Activated CD4-positive, alpha-beta memory T cell treated with anti-CD3 and anti-CD28 coated beads for 36 hours (primary cell): ENCODE measurements around the gene YIF1B. TPM values are rescaled to one million over a fixed set of nuclear protein-coding genes. Genes with fewer than 3 reads are reported as not detected.
"Not testable (repeated sequence)": the region's sequence is repeated elsewhere in the genome, so short reads cannot be mapped to it uniquely, and the experiment has no call there.

Source experiments
- CTCF ChIA-PET: fragments of 350-600 bp; sonication (Branson Sonifier 250); formaldehyde crosslinking; loops from one replicate; lab custom pipeline; 2021; ENCODE audit warnings: antibody characterized with exemption, inconsistent platforms; lab: Charles Lee
- POLR2A ChIA-PET: fragments of 350-600 bp; sonication (Branson Sonifier 250); formaldehyde crosslinking; loops from one replicate; lab custom pipeline; 2021; ENCODE audit warnings: antibody characterized with exemption; lab: Charles Lee
- DNase-seq: peaks from one replicate; pipeline ENCODE4 v3.0.0-alpha.2; 2020
- H3K27ac Mint-ChIP-seq: one replicate; pipeline ENCODE4 v1.8.0; 2021; ENCODE audit warnings: mixed read lengths
- H3K27me3 Mint-ChIP-seq: one replicate; pipeline ENCODE4 v1.8.0; 2021; ENCODE audit warnings: mixed read lengths
- H3K36me3 Mint-ChIP-seq: one replicate; pipeline ENCODE4 v1.8.0; 2021; ENCODE audit warnings: mixed read lengths
- H3K4me1 Mint-ChIP-seq: one replicate; pipeline ENCODE4 v1.8.0; 2021; ENCODE audit warnings: low read depth, mixed read lengths
- H3K4me3 Mint-ChIP-seq: one replicate; pipeline ENCODE4 v1.8.0; 2021; ENCODE audit warnings: mild to moderate bottlenecking, mixed read lengths
- H3K9me3 Mint-ChIP-seq: one replicate; pipeline ENCODE4 v1.8.0; 2021; ENCODE audit warnings: mixed read lengths
- intact Hi-C: fragments of 100-400 bp; cut with micrococcal nuclease; formaldehyde crosslinking; loops from one replicate; pipeline ENCODE4 v1.15.1; 2023
- total RNA-seq, 2 experiments: library from RNA; stranded (reverse); gene quantifications; one replicate each; pipeline ENCODE4 v1.2.3, GENCODE V29; 2021

YIF1B gene, protein sequence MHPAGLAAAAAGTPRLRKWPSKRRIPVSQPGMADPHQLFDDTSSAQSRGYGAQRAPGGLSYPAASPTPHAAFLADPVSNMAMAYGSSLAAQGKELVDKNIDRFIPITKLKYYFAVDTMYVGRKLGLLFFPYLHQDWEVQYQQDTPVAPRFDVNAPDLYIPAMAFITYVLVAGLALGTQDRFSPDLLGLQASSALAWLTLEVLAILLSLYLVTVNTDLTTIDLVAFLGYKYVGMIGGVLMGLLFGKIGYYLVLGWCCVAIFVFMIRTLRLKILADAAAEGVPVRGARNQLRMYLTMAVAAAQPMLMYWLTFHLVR
- 10 to 100 TPM; 79.7 to 82.3 TPM for total RNA-seq

DNA sequence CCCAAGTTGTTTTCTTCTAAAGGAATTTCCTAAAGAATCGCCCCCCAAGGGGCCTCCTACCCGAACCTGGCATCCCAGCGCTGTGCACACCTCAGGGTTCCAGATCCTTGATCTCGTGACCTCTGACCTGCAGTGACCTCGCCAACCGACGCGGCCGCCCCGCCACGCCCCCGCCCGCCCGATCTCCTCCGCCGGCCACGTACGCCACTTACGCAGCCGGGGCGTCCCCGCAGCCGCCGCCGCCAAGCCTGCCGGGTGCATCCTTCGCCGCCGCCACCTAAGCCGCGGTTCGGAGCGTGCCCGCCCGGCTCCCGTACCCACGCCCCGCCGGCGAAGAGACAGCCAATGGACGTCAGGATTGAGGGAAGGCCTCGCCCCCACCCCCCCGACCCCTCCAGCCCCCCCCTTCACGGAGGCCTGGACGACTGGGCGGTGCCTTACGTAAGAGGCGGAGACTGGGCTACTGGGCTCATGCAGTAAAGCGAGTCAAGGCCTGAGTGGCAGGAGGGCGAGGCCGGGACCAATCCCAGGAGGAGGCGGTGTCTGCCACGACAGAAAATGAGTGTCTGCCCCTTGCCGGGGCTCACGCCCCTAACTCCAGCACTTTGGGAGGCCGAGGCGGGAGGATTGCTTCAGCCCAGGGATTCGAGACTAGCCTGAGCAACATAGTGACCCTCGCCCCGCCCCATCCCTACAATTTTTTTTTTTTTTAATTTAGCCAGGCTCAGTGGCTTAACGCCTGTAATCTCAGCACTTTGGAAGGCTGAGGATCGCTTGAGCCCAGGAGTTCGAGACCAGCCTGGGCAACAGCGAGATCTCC lies at the start of gene YIF1B:
YIF1B (minus strand) TSS at position 291 of the 820 bp plus-strand sequence; CDS start at position 261, 30 bp downstream.
- intact Hi-C loops = loop anchor here (1.0 to 5.0 kb wide), 7 partner anchors 20 to 539 kb away; partner anchors contain the start of genes GGN, PSMD8, SIPA1L3 and SPINT2
- H3K4me3 Mint-ChIP-seq = peak within 1 kb of the TSS; percentile 83
- no peaks in the 10 kb centered on the region for H3K9me3 Mint-ChIP-seq
- H3K27me3 Mint-ChIP-seq = no peaks in the 10 kb centered on the region
- CTCF ChIA-PET = interaction anchor here (0.9 kb wide), 1 partner anchor 72 kb away, joined by 3 read pairs; no protein-coding TSS in a partner anchor
- no peaks in the 10 kb centered on the region for H3K36me3 Mint-ChIP-seq
- peak; percentile 98 for DNase-seq
- H3K27ac Mint-ChIP-seq = peak within 1 kb of the TSS; percentile 88
- POLR2A ChIA-PET = no interaction called here
- H3K4me1 Mint-ChIP-seq = peaks cover 38% of the 10 kb centered on the region

DNA sequence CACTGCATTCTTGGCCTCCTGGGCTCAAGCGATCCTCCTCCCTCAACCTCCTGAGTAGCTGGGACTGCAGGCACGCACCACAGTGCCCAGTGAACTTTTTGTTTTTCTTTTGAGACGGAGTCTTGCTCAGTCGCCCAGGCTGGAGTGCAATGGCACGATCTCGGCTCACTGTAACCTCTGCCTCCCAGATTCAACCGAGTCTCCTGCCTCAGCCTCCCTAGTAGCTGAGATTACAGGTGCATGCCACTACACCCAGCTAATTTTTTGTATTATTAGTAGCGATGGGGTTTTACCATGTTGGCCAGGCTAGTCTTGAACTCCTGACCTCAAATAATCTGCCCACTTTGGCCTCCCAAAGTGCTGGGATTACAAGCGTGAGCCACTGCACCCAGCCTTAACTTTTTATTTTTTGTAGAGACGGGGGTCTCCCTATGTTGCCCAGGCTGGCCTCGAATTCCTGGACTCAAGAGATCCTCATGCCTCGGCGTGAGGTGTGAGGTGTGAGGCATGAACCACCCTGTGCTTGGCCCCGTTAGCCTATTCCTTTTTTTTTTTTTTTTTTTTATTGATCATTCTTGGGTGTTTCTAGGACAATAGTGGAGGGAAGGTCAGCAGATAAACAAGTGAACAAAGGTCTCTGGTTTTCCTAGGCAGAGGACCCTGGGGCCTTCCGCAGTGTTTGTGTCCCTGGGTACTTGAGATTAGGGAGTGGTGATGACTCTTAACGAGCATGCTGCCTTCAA lies 47.4 kb upstream of the YIF1B start:
- not testable (repeated sequence) for DNase-seq, H3K36me3 Mint-ChIP-seq, H3K27ac Mint-ChIP-seq, H3K9me3 Mint-ChIP-seq, H3K4me1 Mint-ChIP-seq
- Mint-ChIP-seq H3K4me3 (peak overlapping the region; percentile 16), H3K27me3 (peaks cover 12% of the 10 kb centered on the region)
- intact Hi-C loops = loop anchor here (1.0 kb wide), 1 partner anchor 27 kb away; no protein-coding TSS in a partner anchor
- ChIA-PET POLR2A (interaction anchor here (1.3 kb wide), 1 partner anchor 11 kb away, joined by 4 read pairs; the partner anchor contains the start of gene PSMD8), CTCF (interaction anchor here (0.6 to 1.9 kb wide), 2 partner anchors 11 to 27 kb away, joined by 3 to 8 read pairs; partner anchors contain the start of genes CATSPERG and PSMD8)

DNA sequence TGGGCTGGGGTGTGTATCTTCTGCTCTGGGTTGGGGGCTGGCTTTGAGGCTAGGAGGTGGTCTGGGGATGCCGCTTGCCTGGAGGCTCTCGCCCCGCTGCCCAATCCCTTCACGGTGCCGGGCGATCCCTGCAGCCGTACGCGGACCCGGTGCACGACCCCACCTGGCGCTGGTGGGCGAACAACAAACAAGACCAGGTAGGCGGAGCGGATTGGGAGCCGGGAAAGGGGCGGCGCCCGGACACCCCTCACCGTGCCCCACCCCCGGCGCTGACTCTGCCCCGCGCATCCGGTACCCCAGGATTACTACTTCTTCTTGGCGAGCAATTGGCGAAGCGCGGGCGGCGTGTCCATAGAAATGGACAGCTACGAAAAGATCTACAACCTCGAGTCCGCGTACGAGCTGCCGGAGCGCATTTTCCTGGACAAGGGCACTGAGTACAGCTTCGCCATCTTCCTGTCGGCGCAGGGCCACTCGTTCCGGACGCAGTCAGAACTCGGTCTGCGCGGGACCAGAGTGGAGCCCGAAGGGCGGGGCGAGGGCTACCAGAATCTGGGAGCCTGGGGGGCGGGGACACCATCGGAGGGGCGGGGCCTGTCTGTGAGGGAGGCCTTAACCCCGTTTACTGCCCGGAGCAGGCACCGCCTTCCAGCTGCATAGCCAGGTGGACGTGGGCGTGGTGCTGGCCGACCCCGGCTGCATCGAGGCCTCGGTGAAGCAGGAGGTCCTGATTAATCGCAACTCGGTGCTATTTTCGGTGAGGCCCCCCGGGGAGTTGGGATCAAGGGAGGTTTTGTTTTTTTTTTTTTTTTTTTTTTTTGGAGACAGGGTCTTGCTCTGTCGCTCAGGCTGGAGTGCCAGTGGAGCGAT lies 46.6 kb upstream of the YIF1B start:
- intact Hi-C loops = loop anchor here (1.0 kb wide), 1 partner anchor 26 kb away; no protein-coding TSS in a partner anchor
- no peaks in the 10 kb centered on the region for H3K36me3 Mint-ChIP-seq
- ChIA-PET CTCF (interaction anchor here (0.6 to 1.9 kb wide), 4 partner anchors 12 to 119 kb away, joined by 3 to 8 read pairs (median 4); partner anchors contain the start of genes CATSPERG and PSMD8), POLR2A (interaction anchor here (0.9 to 2.1 kb wide), 3 partner anchors 12 to 25 kb away, joined by 3 to 8 read pairs (median 4); partner anchors contain the start of genes GGN and PSMD8)
- peak; percentile 94 for DNase-seq
- H3K27ac Mint-ChIP-seq = peak overlapping the region; percentile 71
- peaks cover 12% of the 10 kb centered on the region for H3K27me3 Mint-ChIP-seq
- H3K9me3 Mint-ChIP-seq = no peaks in the 10 kb centered on the region
- peaks cover 8% of the 10 kb centered on the region for H3K4me1 Mint-ChIP-seq
- peak overlapping the region; percentile 82 for H3K4me3 Mint-ChIP-seq

DNA sequence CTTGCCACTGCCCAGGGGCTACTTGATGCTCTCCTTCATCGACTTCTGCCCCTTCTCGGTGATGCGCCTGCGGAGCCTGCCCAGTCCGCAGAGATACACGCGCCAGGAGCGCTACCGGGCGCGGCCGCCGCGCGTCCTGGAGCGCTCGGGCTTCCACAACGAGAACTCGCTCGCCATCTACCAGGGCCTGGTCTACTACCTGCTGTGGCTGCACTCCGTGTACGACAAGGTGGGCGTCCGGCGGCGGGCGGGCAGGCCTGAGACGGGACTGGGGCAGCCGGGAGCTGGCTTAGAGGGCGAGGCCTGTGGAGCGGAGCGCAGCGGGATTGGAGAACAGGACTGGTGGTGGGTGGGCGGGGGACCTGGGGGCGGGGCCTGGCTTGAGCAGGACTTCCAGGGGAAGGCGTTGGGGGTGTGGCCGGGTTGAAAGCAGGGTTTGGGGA lies 45.9 kb upstream of the YIF1B start:
- CTCF ChIA-PET = interaction anchor here (1.2 to 1.9 kb wide), 3 partner anchors 13 to 118 kb away, joined by 4 to 8 read pairs (median 5); partner anchors contain the start of genes CATSPERG and PSMD8
- peak overlapping the region; percentile 82 for H3K4me3 Mint-ChIP-seq
- intact Hi-C loops = loop anchor here (1.0 kb wide), 1 partner anchor 25 kb away; no protein-coding TSS in a partner anchor
- H3K27ac Mint-ChIP-seq = no peak overlapping the region
- H3K4me1 Mint-ChIP-seq = peaks cover 8% of the 10 kb centered on the region
- no peaks in the 10 kb centered on the region for H3K36me3 Mint-ChIP-seq
- peak; percentile 85 for DNase-seq
- no peaks in the 10 kb centered on the region for H3K9me3 Mint-ChIP-seq
- POLR2A ChIA-PET = interaction anchor here (0.9 to 2.1 kb wide), 4 partner anchors 13 to 126 kb away, joined by 3 to 8 read pairs (median 4); partner anchors contain the start of genes GGN and PSMD8
- H3K27me3 Mint-ChIP-seq = peaks cover 12% of the 10 kb centered on the region

DNA sequence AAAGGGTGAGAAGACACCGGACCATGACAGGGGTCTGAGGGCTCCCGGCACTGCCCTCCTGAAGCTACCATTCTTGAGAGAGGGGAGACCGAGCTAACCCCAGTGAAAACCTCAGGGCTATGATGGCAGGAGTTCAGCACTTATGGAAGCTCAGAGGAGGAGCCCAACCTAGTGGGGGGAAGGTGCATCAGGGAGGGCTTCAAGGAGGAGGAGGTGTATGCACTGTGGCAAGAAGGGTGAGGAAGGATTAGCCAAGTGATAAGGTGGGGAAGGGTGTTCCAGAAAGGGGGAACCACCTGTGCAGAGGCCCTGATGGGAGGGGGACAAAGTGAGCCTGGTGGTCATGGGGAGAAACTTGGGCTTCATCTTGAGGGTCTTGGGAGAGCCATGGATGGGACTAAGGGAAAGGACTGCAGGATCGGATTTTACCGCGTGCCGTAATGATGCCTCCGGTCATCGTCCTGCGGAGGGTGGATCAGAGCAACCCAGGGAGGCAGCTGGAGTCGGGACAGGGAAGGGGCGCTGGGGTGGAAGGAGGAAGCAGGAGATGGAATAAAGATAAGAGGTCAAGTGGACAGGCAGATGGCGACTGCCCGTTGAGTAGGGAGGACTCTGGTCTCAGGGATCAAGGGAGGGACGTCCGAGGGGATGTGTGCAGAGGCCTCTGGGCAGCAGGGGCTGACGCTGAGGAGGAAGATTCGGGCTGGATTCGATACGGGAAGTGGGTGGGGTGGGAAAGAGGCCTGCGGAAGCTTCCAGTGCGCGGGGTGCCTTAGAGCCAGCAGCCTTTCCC lies 45.3 kb upstream of the YIF1B start:
- Mint-ChIP-seq H3K27me3 (peaks cover 12% of the 10 kb centered on the region), H3K36me3 (no peaks in the 10 kb centered on the region), H3K27ac (no peak overlapping the region), H3K4me1 (peaks cover 8% of the 10 kb centered on the region), H3K4me3 (peak overlapping the region; percentile 82), H3K9me3 (no peaks in the 10 kb centered on the region)
- ChIA-PET POLR2A (interaction anchor here (0.9 to 2.3 kb wide), 3 partner anchors 13 to 126 kb away, joined by 3 to 8 read pairs (median 8); partner anchors contain the start of genes GGN and PSMD8), CTCF (interaction anchor here (0.9 to 1.9 kb wide), 4 partner anchors 13 to 118 kb away, joined by 3 to 5 read pairs (median 4); partner anchors contain the start of genes CATSPERG and PSMD8)
- DNase-seq = no peak
- intact Hi-C loops = no loop called here

DNA sequence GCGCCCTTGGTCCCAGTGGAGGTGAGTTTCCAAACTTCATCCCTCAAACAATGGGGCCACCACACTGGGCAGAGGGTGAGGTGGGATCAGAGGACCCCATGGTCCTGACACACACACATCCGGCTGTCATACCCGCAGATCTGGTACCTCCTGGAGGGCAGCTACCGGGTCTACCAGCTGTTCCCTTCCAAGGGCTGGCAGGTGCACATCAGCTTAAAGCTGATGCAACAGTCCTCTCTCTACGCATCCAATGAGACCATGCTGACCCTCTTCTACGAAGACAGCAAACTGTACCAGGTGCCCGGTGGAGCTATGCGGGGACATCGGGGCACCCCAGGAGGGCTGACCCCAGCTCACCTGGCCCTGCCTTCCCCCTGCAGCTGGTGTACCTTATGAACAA lies 44.6 kb upstream of the YIF1B start:
- intact Hi-C loops = no loop called here
- H3K9me3 Mint-ChIP-seq = no peaks in the 10 kb centered on the region

DNA sequence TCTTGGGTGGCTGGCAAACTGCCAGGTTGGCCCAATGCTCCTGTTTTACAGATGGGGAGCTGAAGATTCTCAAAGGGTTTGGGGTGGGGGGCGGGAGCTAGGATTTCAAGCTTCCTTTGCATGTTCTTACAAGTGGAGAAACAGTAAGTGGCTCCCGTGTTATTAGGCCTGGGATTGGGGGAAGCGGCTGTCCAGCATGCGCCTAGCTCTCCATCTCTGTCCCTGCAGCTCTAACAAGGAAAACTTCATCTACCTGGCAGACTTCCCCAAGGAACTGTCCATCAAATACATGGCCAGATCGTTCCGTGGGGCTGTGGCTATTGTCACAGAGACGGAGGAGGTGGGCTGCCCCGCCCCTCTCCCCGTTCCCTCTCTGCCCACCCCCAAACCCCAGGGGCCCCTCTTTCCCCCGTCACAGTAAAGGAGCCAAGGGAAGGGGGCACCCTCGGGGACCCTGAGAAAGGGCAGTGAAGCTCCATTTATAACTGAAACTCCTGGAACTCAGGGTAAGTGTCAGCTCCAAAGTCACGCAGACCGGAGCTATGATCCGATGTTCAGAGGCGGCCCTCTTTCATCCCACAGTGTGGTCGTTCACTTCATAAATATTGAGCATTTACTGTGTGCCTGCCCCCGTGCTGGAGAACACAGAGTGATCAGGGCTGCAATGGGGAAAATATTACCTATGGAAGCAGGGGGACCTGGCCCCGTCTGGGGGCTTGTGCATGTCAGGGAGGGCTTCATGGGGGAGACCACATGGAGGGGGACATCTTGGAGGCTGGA lies 43.7 kb upstream of the YIF1B start:
- no peaks in the 10 kb centered on the region for H3K36me3 Mint-ChIP-seq
- CTCF ChIA-PET = interaction anchor here (0.7 to 0.8 kb wide), 2 partner anchors 15 to 217 kb away, joined by 3 to 4 read pairs; partner anchors contain the start of gene PSMD8
- peaks cover 12% of the 10 kb centered on the region for H3K27me3 Mint-ChIP-seq
- no peak overlapping the region for H3K4me3 Mint-ChIP-seq
- H3K4me1 Mint-ChIP-seq = peaks cover 8% of the 10 kb centered on the region
- H3K27ac Mint-ChIP-seq = no peak overlapping the region
- no peaks in the 10 kb centered on the region for H3K9me3 Mint-ChIP-seq
- intact Hi-C loops = no loop called here
- no peak for DNase-seq
- POLR2A ChIA-PET = interaction anchor here (2.3 kb wide), 1 partner anchor 15 kb away, joined by 8 read pairs; the partner anchor contains the start of gene PSMD8

More for the DNA sequence above, 44.6 kb upstream of the YIF1B start:
- ChIA-PET CTCF (interaction anchor here (0.9 to 1.3 kb wide), 2 partner anchors 14 to 24 kb away, joined by 3 read pairs; partner anchors contain the start of genes CATSPERG and PSMD8), POLR2A (interaction anchor here (2.1 to 2.3 kb wide), 2 partner anchors 14 to 27 kb away, joined by 8 read pairs; partner anchors contain the start of genes GGN and PSMD8)
- no peak for DNase-seq
- Mint-ChIP-seq H3K4me3 (no peak overlapping the region), H3K36me3 (no peaks in the 10 kb centered on the region), H3K4me1 (peaks cover 8% of the 10 kb centered on the region), H3K27me3 (peaks cover 12% of the 10 kb centered on the region), H3K27ac (no peak overlapping the region)

DNA sequence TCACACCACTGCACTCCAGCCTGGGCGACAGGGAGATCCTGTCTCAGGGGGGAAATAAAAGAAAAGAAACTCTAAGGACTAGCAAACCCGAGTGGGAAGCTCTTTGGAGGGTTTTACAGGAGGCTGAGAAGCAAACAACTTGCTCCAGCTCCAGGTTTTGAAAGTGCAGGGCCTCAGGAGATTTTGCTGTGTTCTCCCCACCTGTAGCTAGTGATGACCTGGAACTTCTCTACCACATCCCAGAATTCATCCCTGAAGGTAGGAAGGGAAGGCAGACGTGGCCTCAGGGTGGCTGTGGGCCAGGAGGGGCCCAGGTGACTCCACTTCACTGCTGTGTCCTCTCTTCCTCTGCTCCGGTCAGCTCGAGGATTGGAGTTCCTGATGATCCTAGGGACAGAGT lies 42.3 kb upstream of the YIF1B start:
- no peaks in the 10 kb centered on the region for H3K9me3 Mint-ChIP-seq
- no peaks in the 10 kb centered on the region for H3K36me3 Mint-ChIP-seq
- H3K4me3 Mint-ChIP-seq = no peak overlapping the region
- ChIA-PET CTCF (interaction anchor here (0.6 kb wide), 1 partner anchor 248 kb away, joined by 6 read pairs; no protein-coding TSS in a partner anchor), POLR2A (interaction anchor here (1.1 kb wide), 1 partner anchor 95 kb away, joined by 3 read pairs; no protein-coding TSS in a partner anchor)
- peaks cover 12% of the 10 kb centered on the region for H3K27me3 Mint-ChIP-seq
- intact Hi-C loops = no loop called here
- no peak overlapping the region for H3K27ac Mint-ChIP-seq
- no peak for DNase-seq
- H3K4me1 Mint-ChIP-seq = peaks cover 7% of the 10 kb centered on the region
